SJCRH30 (cell line): ENCODE results near the gene SRRM5. TPM values are rescaled to one million over a fixed set of nuclear protein-coding genes. Genes with fewer than 3 reads are reported as not detected.
"Not testable (repeated sequence)": the region's sequence is repeated elsewhere in the genome, so short reads cannot be mapped to it uniquely, and the experiment has no call there.

Source experiments
- DNase-seq, 2 experiments: peaks; one replicate each; pipeline ENCODE4 v3.0.0-alpha.2; 2015 to 2020
- H3K27ac ChIP-seq: fragments of 250-450 bp; sonication (Bioruptor Pico); 2 replicates; pipeline ENCODE4 v1.5.1; 2020; ENCODE audit warnings: mild to moderate bottlenecking, moderate library complexity
- H3K27me3 ChIP-seq: fragments of 250-450 bp; sonication (Bioruptor Pico); 2 replicates; pipeline ENCODE4 v1.5.1; 2020; ENCODE audit warnings: mild to moderate bottlenecking, moderate library complexity
- H3K36me3 ChIP-seq: fragments of 250-450 bp; sonication (Bioruptor Pico); 2 replicates; pipeline ENCODE4 v1.5.1; 2020; ENCODE audit warnings: mild to moderate bottlenecking, moderate library complexity
- H3K4me1 ChIP-seq: fragments of 250-450 bp; sonication (Bioruptor Pico); 2 replicates; pipeline ENCODE4 v1.5.1; 2020; ENCODE audit warnings: mild to moderate bottlenecking, moderate library complexity
- H3K4me3 ChIP-seq: fragments of 250-450 bp; sonication (Bioruptor Pico); 2 replicates; pipeline ENCODE4 v1.5.1; 2020; ENCODE audit warnings: mild to moderate bottlenecking, moderate library complexity
- H3K9me3 ChIP-seq: fragments of 250-450 bp; sonication (Bioruptor Pico); replicated peaks from 2 replicates; pipeline ENCODE4 v1.5.1; 2020; ENCODE audit warnings: mild to moderate bottlenecking, moderate library complexity
- total RNA-seq: library from RNA; depleted of rRNA; stranded (reverse); fragments of >200 nt; shearing (Covaris generic); gene quantifications from 2 replicates; pipeline ENCODE4 v1.2.3, GENCODE V29; 2014

The SRRM5 gene
- total RNA-seq, 1 experiment from 2014 or later, result 0.12 TPM

GRCh38 chr19:43596842-43597461 lies 14.9 kb upstream of the SRRM5 start:
- Histone ChIP-seq H3K9me3 (no peaks in the 10 kb centered on the region), H3K27me3 (no peaks in the 10 kb centered on the region), H3K4me1 (0 out of 2 replicates have a peak, but pooled peaks cover 4% of the 10 kb centered on the region), H3K36me3 (peaks cover 3% of the 10 kb centered on the region), H3K27ac (peak overlapping the region; percentile 99), H3K4me3 (peak overlapping the region; percentile 64)
- peak in 1 of 2 experiments; percentile 21 for DNase-seq

GRCh38 chr19:43597876-43598275 lies 14.0 kb upstream of the SRRM5 start:
- H3K4me3 ChIP-seq, result no peak overlapping the region
- no peak overlapping the region for H3K27ac ChIP-seq
- no peaks in the 10 kb centered on the region for H3K9me3 ChIP-seq
- H3K36me3 ChIP-seq, result peaks cover 3% of the 10 kb centered on the region
- 0 out of 2 replicates have a peak, but pooled peaks cover 4% of the 10 kb centered on the region for H3K4me1 ChIP-seq
- DNase-seq, result no peak
- H3K27me3 ChIP-seq, result no peaks in the 10 kb centered on the region

- H3K36me3 ChIP-seq, result peaks cover 3% of the 10 kb centered on the region
- H3K9me3 ChIP-seq, result no peaks in the 10 kb centered on the region
- no peak overlapping the region for H3K27ac ChIP-seq
- 0 out of 2 replicates have a peak, but pooled peaks cover 4% of the 10 kb centered on the region for H3K4me1 ChIP-seq
- no peaks in the 10 kb centered on the region for H3K27me3 ChIP-seq
- H3K4me3 ChIP-seq, result no peak overlapping the region
- no peak for DNase-seq
Measured at GRCh38 chr19:43598445-43599240, 13.2 kb upstream of the SRRM5 start.

- 0 out of 2 replicates have a peak, but pooled peaks cover 4% of the 10 kb centered on the region for H3K4me1 ChIP-seq
- H3K36me3 ChIP-seq, result peaks cover 3% of the 10 kb centered on the region
- no peak overlapping the region for H3K4me3 ChIP-seq
- H3K27me3 ChIP-seq, result no peaks in the 10 kb centered on the region
- no peak for DNase-seq
- H3K9me3 ChIP-seq, result no peaks in the 10 kb centered on the region
- H3K27ac ChIP-seq, result no peak overlapping the region
Measured at GRCh38 chr19:43599635-43600295, 12.1 kb upstream of the SRRM5 start.

- not testable (repeated sequence) for H3K4me3 ChIP-seq, H3K9me3 ChIP-seq, H3K27ac ChIP-seq, H3K36me3 ChIP-seq, H3K4me1 ChIP-seq, H3K27me3 ChIP-seq, DNase-seq
Measured at GRCh38 chr19:43600326-43600725, 11.6 kb upstream of the SRRM5 start.

GRCh38 chr19:43605875-43606568 lies 5.9 kb upstream of the SRRM5 start:
- Histone ChIP-seq H3K27me3 (no peaks in the 10 kb centered on the region), H3K9me3 (no peaks in the 10 kb centered on the region), H3K4me3 (no peak overlapping the region), H3K27ac (no peak overlapping the region), H3K36me3 (peaks cover 5% of the 10 kb centered on the region), H3K4me1 (no peaks in the 10 kb centered on the region)
- no peak for DNase-seq

- H3K36me3 ChIP-seq, result peaks cover 6% of the 10 kb centered on the region
- no peak for DNase-seq
- H3K4me3 ChIP-seq, result no peak overlapping the region
- no peak overlapping the region for H3K27ac ChIP-seq
- no peaks in the 10 kb centered on the region for H3K4me1 ChIP-seq
- no peaks in the 10 kb centered on the region for H3K9me3 ChIP-seq
- H3K27me3 ChIP-seq, result no peaks in the 10 kb centered on the region
Measured at GRCh38 chr19:43606569-43607229, 5.2 kb upstream of the SRRM5 start.

GRCh38 chr19:43607238-43608205 lies 4.4 kb upstream of the SRRM5 start:
- DNase-seq, result no peak
- Histone ChIP-seq H3K27me3 (no peaks in the 10 kb centered on the region), H3K9me3 (no peaks in the 10 kb centered on the region), H3K27ac (no peak overlapping the region), H3K4me1 (no peaks in the 10 kb centered on the region), H3K36me3 (peaks cover 13% of the 10 kb centered on the region), H3K4me3 (no peak overlapping the region)

GRCh38 chr19:43609872-43610271 lies 2.0 kb upstream of the SRRM5 start:
- no peak overlapping the region for H3K27ac ChIP-seq
- H3K36me3 ChIP-seq, result peaks cover 18% of the 10 kb centered on the region
- H3K27me3 ChIP-seq, result no peaks in the 10 kb centered on the region
- DNase-seq, result no peak
- H3K9me3 ChIP-seq, result no peaks in the 10 kb centered on the region
- H3K4me3 ChIP-seq, result no peak overlapping the region
- H3K4me1 ChIP-seq, result no peaks in the 10 kb centered on the region

GRCh38 chr19:43610493-43610892 lies 1.4 kb upstream of the SRRM5 start:
- peaks cover 18% of the 10 kb centered on the region for H3K36me3 ChIP-seq

GRCh38 chr19:43612374-43612773 lies 486 bp downstream of the SRRM5 start:
- DNase-seq, result no peak
- Histone ChIP-seq H3K27me3 (no peaks in the 10 kb centered on the region), H3K27ac (no peak overlapping the region), H3K4me1 (no peaks in the 10 kb centered on the region), H3K4me3 (no peak overlapping the region), H3K36me3 (peaks cover 18% of the 10 kb centered on the region), H3K9me3 (no peaks in the 10 kb centered on the region)

More at GRCh38 chr19:43610493-43610892, 1.4 kb upstream of the SRRM5 start:
- Histone ChIP-seq H3K9me3 (no peaks in the 10 kb centered on the region), H3K4me3 (no peak overlapping the region), H3K27me3 (no peaks in the 10 kb centered on the region), H3K27ac (no peak overlapping the region), H3K4me1 (no peaks in the 10 kb centered on the region)
- no peak for DNase-seq

GRCh38 chr19:43616306-43616705 lies 4.4 kb downstream of the SRRM5 start:
- H3K36me3 ChIP-seq, result peaks cover 15% of the 10 kb centered on the region
- DNase-seq, result no peak
- no peaks in the 10 kb centered on the region for H3K4me1 ChIP-seq
- H3K9me3 ChIP-seq, result no peaks in the 10 kb centered on the region
- no peaks in the 10 kb centered on the region for H3K27me3 ChIP-seq
- H3K27ac ChIP-seq, result no peak overlapping the region
- H3K4me3 ChIP-seq, result no peak overlapping the region

GRCh38 chr19:43616954-43617353 lies 5.1 kb downstream of the SRRM5 start:
- H3K9me3 ChIP-seq, result no peaks in the 10 kb centered on the region

More at GRCh38 chr19:43616954-43617353, 5.1 kb downstream of the SRRM5 start:
- no peaks in the 10 kb centered on the region for H3K4me1 ChIP-seq
- H3K27ac ChIP-seq, result no peak overlapping the region
- no peaks in the 10 kb centered on the region for H3K27me3 ChIP-seq
- no peak overlapping the region for H3K4me3 ChIP-seq
- no peak for DNase-seq
- peaks cover 9% of the 10 kb centered on the region for H3K36me3 ChIP-seq
